Germinal center (tissue), 1 donor: ENCODE results near the gene WNT11.
"Not testable (repeated sequence)": the region's sequence is repeated elsewhere in the genome, so short reads cannot be mapped to it uniquely, and the experiment has no call there.

Experiments
- DNase-seq: peaks from one replicate; pipeline ENCODE4 v3.0.0; 2012; ENCODE audit warnings: mixed read lengths, low spot score

The WNT11 gene

GRCh38 chr11:76201672-76202412 is 4.5 kb downstream of the WNT11 start:
- no peak for DNase-seq

GRCh38 chr11:76201056-76201455 is 5.2 kb downstream of the WNT11 start:
- DNase-seq, result no peak

GRCh38 chr11:76200006-76200940 is 6.0 kb downstream of the WNT11 start:
- DNase-seq, result no peak

- DNase-seq, result not testable (repeated sequence)
Observed at GRCh38 chr11:76198691-76199090, 7.6 kb downstream of the WNT11 start.

GRCh38 chr11:76197941-76198640 is 8.2 kb downstream of the WNT11 start:
- DNase-seq, result no peak

- DNase-seq, result no peak
Observed at GRCh38 chr11:76197332-76197731, 9.0 kb downstream of the WNT11 start.

GRCh38 chr11:76196849-76197248 is 9.5 kb downstream of the WNT11 start:
- DNase-seq, result no peak

- no peak for DNase-seq
Observed at GRCh38 chr11:76194872-76195668, 11.2 kb downstream of the WNT11 start.

GRCh38 chr11:76193219-76193618 is 13.1 kb downstream of the WNT11 start:
- DNase-seq, result no peak

GRCh38 chr11:76190376-76190775 is 15.9 kb downstream of the WNT11 start:
- DNase-seq, result no peak

GRCh38 chr11:76189682-76190081 is 16.6 kb downstream of the WNT11 start:
- no peak for DNase-seq

GRCh38 chr11:76188873-76189272 is 17.4 kb downstream of the WNT11 start:
- DNase-seq, result no peak

- DNase-seq, result no peak
Observed at GRCh38 chr11:76186776-76187279, 19.5 kb downstream of the WNT11 start.

- no peak for DNase-seq
Observed at GRCh38 chr11:76185931-76186401, 20.3 kb downstream of the WNT11 start.

GRCh38 chr11:76185511-76185910 is 20.8 kb downstream of the WNT11 start:
- DNase-seq, result no peak

- DNase-seq, result no peak
Observed at GRCh38 chr11:76184551-76184993, 21.7 kb downstream of the WNT11 start.

- DNase-seq, result no peak
Observed at GRCh38 chr11:76181371-76181770, 24.9 kb downstream of the WNT11 start.

GRCh38 chr11:76179147-76179546 is 27.2 kb downstream of the WNT11 start:
- DNase-seq, result no peak

GRCh38 chr11:76177250-76177686 is 29.0 kb downstream of the WNT11 start:
- no peak for DNase-seq

GRCh38 chr11:76176463-76176862 is 29.8 kb downstream of the WNT11 start:
- no peak for DNase-seq

GRCh38 chr11:76175783-76176182 is 30.5 kb downstream of the WNT11 start:
- no peak for DNase-seq
